HG03432 (cell line): ENCODE data around the gene SULT1A1.
"Not testable (repeated sequence)": the region's sequence is repeated elsewhere in the genome, so short reads cannot be mapped to it uniquely, and the experiment has no call there.

ENCODE experiments used
- ATAC-seq: cut with Tn5 transposase; IDR thresholded peaks from one replicate; pipeline ENCODE4 v1.9.1; 2021; ENCODE audit warnings: mild to moderate bottlenecking, moderate library complexity; ENCODE audit not compliant: unreplicated experiment

The SULT1A1 gene

DNA sequence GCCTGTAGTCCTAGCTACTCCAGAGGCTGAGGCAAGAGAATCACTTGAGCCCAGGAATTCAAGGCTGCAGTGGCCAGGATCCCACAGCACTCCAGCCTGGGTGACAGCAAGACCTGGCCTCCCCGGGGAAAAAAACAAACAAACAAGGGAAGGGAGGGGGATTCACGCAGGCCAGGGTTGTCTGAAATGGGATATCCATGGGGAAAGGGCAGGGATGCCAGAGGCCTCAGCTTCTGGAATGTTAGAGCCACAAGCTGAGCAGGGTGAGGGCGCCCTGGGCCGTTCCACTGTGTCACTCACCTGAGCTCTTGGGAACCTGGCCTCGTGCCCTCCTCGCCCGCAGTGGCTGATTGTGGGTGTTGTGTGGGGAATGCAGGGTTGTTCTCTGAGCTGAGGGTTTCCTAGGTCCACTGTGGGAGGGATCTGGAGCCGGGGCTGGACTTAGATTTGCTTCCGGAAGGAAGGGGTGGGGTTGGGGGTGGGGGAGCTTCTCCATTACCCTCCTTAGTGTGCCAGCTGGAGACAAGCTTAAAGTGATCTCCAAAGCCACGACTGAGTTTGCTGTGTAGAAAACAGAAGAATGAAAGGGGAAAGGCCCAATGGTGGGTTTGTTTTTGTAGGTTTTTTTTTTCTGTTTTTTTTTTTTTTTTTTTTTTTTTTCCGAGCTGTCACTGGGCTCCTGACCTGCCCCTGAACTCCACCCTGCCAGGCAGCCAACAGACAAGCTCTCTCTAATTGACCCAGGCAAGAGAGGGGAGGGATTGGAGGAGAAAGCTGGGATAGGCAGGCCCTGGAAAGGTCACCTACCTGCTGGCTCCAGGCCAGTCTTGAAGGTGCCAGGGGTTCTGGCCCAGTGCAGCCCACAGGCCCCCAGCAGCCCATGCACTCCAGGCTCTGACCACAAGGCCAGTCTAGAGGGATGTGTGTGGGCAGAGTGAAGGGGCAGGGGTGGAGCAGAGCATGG is at the start of gene SULT1A1:
TSS of gene SULT1A1 (minus strand) at position 414 of the 964 bp plus-strand sequence. CDS start 1,189 bp downstream, outside the sequence.
- ATAC-seq, result no peak

DNA sequence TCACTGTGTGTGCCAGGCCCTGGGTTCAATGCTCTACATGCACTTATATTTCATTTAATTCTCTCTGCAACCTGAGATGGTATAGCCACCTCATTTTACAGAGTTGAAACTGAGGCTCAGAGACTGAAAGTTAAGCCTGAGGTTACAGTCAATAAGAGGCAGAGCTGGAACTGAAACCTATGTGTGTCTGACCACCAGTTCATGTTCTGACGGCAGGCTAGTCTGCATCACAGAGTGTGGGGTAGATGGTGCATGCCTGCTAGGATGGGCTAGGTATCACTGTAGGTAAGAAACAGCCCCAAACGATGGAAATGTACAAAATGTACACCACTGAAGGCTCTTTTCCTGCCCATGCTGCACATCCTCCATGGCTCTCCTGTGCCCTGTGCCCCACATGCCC is 30.1 kb upstream of the SULT1A1 start:
- ATAC-seq, result not testable (repeated sequence)

DNA sequence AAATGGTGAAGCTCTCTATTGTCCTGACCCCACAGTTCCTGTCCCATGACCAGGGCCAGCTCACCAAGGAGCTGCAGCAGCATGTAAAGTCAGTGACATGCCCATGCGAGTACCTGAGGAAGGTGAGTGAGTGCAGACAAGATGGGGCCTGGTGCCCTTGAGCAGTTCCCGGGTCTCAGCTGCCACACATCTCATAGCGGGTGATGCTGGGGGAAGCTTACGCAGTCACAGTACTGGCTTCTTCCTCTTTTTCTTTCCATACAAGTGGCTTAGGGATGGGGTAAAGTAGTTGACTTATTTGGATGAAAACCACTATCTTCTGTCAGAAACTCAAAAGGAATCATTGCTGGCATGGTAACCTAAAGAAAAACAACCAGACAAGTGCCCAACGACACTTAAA is 28.5 kb upstream of the SULT1A1 start:
- not testable (repeated sequence) for ATAC-seq

DNA sequence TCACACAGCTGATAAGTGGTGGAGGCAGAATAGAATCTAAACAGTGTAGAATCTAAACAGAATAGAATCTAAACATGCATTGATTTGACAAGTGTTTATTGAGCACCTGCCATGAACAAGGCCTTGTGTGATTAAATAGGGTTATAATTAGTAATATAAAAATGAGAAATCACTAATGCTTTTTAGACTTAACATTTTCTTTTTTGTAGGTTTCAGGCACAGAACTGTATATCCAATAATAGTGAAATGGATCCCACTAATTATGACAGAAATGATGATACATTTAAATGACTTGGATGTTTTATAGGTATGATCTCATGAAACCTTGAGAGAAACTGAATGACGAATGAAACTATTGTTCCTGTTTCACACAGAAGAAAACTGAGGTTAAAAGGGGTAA is 27.9 kb upstream of the SULT1A1 start, which contains the start of gene NPIPB8:
TSS of gene NPIPB8 (plus strand) at position 301 of the 400 bp plus-strand sequence. CDS start 296 bp downstream, outside the sequence.
- not testable (repeated sequence) for ATAC-seq

DNA sequence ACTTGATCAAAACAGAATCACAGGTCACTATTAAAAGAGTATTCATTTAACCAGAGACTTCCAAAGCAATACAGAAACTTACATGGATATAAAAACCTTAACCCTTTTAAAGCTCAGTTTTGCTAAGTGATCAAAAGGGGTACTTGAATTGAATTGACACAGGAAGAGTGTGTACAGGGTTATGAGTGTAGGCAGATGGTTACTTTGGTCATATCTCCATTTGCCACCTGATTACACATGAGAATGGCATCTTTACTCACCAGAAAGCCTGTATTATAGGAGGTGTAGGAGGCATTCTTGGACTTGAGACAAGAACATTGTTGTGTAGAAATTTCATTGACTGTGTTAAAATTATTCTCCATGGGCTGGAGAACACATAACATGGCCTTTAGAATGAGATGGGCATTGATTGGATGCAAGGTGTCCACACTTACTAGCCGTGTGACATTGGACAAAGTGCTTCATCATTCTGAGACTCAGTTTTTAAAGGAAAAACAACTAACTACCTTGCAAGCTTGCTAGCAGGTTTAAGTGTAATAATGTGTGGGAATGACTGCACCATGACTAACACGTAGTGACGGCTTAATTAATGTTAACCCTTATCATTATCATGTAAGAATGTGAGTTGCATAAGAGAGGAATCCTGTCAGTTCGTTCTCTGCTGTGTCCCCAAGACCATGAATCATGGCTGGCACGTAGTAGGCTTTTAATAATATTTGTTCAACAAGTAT is 26.4 kb upstream of the SULT1A1 start:
- ATAC-seq, result not testable (repeated sequence)

DNA sequence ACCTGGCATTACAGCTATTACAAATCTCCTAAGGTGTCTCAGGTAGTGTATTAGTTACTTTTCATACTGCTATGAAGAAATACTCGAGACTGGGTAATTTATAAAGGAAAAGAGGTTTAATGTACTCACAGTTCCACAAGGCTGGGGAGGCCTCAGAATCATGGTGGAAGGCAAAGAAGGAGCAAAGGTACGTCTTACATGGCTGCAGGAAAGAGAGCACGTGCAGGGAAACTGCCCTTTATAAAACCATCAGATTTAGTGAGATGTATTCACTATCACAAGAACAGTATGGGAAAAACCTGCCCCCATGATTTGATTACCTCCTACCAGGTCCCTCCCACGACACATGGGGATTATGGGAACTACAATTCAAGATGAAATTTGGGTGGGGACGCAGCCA is 21.1 kb upstream of the SULT1A1 start:
- ATAC-seq, result not testable (repeated sequence)

DNA sequence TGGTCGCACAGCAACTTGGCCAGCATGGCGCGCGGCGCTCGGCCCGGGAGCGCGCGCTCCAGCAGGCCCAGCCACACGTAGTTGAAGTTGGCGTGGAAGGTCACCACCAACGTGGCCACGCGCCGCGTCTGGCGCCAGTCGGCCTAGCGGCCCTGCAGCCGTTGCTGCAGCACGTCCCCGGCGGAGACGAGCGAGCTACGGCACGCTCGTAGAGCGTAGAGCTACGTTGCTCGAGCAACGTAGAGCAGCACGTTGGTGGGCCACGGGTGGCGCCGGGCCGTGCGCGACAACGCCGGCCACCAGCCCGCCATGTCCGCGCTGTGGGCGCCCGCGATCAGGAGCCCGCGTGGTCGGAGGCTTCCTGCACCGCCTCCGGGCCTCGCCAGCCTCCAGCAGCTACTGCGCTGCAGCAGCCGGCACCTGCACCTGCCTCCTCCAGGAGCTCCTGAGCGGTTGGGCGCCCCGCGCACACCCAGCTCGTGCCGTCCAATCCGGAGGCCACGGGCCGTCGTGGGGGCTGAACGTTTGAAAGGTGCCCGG is 13.4 kb upstream of the SULT1A1 start:
- no peak for ATAC-seq

DNA sequence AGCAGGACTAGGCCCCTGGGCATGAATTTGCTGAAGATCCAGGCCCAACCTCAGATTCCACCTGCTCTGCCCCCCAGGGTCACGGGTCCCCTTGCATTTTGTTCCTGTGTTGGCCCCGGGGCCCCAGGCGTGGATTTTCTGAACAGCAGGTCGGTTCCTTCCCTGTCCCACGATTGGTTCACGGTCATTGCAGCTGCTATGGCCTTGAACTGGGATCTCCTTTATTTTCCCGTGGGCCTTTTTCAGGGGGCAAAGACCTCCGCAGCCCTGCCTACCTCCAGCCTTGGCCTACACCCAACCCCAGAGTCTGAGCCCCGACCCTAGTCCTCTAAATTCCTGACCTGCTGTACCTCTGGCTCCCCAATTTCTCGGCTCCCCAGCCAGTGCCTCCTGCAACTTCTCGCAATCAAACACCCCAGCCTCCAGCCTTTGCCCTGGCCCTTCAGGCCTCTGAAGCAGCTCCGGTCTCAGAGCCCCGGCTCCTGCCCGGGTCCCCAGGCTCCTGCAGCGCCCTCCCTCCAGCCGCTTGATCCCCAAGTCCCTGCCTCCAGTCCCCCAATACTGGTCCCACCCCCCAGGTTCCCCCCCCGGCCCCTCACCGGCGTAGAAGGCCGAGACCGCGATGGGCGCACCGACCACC is 12.8 kb upstream of the SULT1A1 start:
- not testable (repeated sequence) for ATAC-seq

DNA sequence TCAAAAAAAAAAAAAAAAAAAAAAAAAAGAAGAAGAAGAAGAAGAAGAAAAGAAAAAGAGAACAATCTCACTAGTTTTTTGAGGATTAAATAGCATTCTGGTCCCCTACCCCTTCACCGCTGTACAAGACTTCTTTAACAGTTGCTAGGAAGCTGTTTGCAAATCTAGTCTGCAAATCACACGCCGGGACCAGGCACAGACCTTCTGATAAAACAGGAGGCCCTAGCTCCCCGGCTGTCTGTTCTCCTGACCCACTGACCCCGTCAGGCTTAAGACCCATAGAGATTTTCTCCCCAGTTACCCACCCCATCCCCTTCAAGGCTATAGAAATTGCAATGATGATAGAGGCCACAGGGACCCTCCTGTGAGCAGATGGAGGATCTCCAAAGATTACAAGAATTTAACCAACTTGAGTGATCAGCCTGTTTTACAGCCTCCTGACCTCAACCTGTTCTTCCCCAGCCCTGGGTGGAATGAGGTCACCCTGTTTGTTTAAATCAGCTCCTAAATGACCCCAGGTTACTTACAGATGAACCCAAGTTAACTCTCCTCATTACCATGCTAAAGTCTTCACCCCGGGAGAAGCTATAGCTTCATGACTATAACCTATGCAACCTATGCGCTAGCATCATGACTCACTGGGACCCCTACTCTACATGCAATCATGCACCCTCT is 11.8 kb upstream of the SULT1A1 start:
- no peak for ATAC-seq

DNA sequence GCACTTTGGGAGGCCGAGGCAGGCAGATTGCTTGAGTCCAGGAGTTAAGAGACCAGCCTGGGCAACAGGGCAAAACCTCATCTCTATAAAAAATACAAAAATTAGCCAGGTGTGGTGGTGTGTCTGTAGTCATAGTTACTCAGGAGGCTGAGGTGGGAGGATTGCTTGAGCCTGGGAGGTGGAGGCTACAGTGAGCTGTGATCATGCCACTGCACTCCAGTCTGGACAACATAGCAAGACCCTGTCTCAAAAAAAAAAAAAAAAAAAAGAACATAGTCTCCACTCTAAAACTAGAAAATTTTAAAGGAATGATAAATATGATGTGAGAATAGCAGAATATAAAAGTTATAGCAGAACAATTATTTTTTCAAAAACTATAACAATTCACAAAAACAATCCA is 10.5 kb upstream of the SULT1A1 start:
- not testable (repeated sequence) for ATAC-seq

DNA sequence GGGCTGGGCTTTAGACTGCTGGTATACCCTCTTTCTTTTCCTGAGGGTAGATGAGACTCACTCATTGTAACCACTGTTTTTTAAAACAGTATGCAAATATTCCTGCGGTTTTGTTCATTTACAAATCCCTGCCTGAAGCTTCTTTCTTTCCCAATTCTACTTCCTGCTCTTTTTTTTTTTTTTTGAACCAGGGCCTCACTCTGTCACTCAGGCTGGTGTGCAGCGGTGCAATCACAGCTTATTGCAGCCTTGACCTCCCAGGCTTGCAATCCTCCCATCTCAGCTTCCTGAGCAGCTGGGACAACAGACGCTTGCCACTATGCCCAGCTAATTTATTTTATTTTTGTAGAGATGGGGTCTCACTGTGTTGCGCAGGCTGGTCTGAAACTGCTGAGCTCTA is 8.0 kb upstream of the SULT1A1 start:
- no peak for ATAC-seq

DNA sequence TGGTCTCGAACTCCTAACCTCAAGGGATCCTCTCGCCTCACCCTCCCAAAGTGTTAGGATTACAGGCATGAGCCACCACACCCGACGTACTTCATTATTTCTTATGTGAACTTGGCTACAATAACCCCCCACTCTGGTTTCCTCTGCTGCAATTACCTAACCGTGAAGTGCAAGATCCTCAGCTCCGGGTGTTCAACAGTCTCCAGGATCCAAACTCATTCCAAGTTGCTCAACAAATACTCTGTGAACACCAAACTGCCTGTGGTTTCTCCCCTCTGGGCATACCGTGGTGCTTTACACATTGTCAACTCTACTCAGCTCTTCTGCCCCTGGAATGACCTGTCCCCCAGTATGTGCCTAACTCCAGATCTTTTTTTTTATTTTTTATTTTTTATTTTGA is 6.8 kb upstream of the SULT1A1 start:
- ATAC-seq, result no peak

DNA sequence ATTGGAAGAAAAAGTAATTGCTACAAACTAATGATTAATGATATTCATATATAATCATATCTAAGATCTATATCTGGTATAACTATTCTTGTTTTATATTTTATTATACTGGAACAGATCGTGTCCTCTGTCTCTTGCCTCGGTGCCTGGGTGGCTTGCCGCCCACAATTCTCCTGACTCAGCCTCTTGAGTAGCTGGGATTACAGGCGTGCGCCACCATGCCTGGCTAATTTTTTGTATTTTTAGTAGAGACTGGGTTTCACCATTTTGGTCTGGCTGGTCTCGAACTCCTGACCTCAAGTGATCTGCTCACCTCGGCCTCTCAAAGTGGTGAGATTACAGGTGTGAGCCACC is 6.4 kb upstream of the SULT1A1 start:
- not testable (repeated sequence) for ATAC-seq

DNA sequence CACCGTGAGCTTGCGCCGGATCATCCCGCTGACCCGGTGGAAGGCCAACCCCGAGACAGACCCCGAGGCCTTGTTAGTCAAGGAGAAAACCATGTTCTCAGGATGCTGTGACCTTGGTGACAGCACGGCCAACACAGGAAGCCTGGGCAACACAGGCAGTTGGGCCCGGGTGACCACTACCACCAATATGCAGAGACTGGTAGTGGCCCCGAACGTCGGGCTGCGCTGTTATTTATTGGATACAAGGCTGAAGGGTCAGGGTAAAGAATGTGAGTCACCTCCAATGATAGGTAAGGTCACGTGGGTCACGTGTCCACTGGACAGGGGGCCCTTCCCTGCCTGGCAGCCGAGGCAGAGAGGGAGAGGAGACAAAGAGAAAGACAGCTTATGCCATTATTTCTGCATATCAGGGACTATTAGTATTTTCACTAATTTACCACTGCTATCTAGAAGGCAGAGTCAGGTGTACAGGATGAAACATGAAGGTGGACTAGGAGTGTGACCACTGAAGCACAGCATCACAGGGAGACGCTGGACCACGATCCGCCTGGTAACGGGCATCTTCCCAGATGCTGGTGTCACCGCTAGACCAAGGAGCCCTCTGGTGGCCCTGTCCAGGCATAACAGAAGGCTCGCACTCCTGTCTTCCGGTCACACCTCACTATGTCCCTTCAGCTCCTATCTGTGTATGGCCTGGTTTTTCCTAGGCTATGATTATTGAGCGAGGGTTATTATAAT is 5.8 kb upstream of the SULT1A1 start:
- ATAC-seq, result not testable (repeated sequence)

DNA sequence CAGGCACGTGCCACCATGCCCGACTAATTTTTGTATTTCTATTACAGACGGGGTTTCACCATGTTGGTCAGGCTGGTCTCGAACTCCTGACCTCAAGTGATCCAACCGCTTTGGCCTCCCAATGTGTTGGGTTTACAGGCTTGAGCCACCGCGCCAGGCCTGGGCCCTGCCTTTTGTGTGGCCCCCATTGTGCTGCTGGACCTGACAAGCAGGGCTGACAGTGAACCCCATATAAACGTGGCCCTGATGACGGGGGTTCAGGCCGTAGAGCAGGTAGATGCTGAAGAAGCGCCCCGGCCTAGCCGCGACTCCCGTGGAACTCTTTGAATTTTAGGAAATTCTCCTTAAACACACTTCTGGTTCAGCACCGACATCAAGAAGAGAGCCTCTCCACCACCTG is 4.7 kb upstream of the SULT1A1 start:
- ATAC-seq, result not testable (repeated sequence)

DNA sequence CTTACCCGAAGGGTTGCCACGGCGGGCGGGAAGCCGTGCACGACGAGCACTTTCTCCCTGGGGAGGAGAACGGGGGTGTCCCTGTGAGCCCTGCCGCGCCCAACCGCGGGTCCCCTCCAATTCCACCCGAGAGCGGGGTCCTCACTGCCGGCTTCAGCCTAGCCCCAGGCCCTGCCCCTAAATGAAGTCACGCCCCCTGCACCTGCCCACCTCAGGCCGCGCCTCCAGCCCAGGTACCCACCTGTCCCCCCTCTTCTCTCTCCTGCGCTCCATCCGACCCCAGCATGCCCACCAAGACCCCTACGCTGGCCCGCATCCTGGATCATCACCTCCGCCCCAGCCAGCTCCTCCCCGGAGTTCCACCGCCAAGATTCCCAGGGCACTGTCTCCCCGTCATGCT is 4.1 kb upstream of the SULT1A1 start:
- not testable (repeated sequence) for ATAC-seq

DNA sequence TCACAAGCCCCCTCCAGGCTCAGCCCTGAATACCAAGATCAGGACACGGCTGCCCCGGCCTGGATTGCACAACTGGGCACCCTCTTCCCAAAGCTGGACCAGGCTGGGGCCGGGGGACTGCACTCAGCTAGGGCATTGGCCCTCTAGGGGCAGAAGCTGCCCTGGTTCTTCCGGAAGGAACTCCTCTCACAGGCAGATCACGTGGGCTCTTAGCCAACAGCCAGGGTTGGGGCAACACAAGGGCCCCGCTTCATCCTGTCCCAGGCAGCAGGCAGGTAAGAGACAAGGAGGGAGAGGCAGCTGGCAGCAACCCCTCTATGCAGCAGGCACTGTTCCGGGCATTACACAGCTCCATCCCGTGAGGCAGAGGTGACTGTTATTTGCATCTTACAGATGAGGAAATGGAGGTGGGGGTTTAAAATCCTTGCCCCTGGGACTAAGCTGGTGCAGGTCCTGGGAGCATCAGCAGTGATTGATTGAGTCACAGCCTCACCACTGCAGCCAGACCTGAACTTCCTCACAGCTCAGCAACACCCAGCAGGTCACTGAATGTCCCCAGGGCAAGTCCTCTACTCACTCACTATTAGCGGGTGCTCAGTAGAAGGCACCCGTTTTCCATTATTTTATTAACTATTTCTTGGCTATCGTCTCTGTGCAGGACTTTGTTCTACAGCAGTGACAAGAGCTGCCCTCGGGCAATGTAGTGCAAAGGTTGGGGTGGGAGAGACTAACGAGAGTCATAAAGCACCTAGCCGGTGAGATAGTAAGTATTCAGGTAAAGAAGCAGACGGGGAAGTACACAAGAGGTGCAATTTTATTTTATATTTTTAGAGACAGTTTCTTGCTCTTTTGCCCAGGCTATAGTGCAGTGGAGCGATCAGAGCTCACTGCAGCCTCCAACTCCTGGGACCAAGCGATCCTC is 2.8 kb upstream of the SULT1A1 start:
- ATAC-seq, result not testable (repeated sequence)

DNA sequence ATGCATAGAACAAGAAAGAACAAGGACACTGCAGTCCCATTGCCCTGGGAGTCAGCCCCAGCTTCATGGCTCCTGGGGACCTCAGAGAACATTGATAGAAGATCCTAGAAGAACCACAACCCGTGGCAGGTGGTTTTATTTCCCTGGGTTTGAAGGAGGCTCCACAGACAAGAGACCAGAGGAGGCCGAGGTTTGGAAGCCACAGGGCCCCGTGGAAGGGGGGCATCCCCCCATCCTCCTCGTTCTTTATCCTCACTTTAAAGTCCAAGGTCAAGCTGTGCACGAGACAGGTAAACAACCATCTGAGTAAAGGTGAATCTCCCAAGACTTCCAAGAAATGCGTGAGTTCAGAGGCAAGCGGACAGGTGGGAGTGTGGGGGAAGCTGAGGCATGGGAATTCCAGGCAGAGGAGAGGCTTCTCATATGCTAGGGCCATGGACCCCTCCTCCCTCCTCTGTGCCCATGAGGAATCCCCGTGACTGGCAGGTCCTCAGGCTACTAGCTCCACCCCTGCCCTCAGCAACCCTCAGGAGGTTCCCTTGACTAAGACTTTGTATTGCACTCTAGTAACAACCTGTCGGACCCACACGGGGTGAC is 849 bp upstream of the SULT1A1 start:
- ATAC-seq, result no peak
